Ectodermal cell (in vitro differentiated cells): ENCODE measurements around the gene SPTBN1.

Experiments
- H3K27ac ChIP-seq: 2 replicates; pipeline ENCODE4 v1.7.0; 2013; ENCODE audit warnings: mild to moderate bottlenecking, low read depth, low read length; ENCODE audit not compliant: insufficient read depth, poor library complexity, severe bottlenecking
- H3K27me3 ChIP-seq: 2 replicates; pipeline ENCODE4 v1.7.0; 2013; ENCODE audit warnings: mild to moderate bottlenecking, low read length; ENCODE audit not compliant: insufficient read depth, control insufficient read depth, poor library complexity, severe bottlenecking
- H3K36me3 ChIP-seq: one replicate; pipeline ENCODE4 v1.7.0; 2013; ENCODE audit warnings: low read length; ENCODE audit not compliant: control insufficient read depth, insufficient read depth
- H3K4me1 ChIP-seq: one replicate; pipeline ENCODE4 v1.7.0; 2013; ENCODE audit warnings: low read length; ENCODE audit not compliant: control insufficient read depth, insufficient read depth
- H3K4me3 ChIP-seq: 2 replicates; pipeline ENCODE4 v1.7.0; 2013; ENCODE audit warnings: low read depth, low read length, control low read depth; ENCODE audit not compliant: insufficient read depth
- H3K9me3 ChIP-seq: 2 replicates; pipeline ENCODE4 v1.7.0; 2013; ENCODE audit warnings: mild to moderate bottlenecking, low read length, moderate library complexity; ENCODE audit not compliant: control insufficient read depth
- WGBS, 2 experiments: methylation state at CpG; one replicate each; pipeline ENCODE4 v1.1.7; 2013; ENCODE audit warnings: missing lambda C conversion rate in 2 of 2; 5-methylcytosine and 5-hydroxymethylcytosine counted together

SPTBN1 gene

GRCh38 chr2:54675281-54675680 lies 219.2 kb downstream of the SPTBN1 start:
- Histone ChIP-seq H3K36me3 (peaks cover 3% of the 10 kb centered on the region), H3K4me3 (no peak overlapping the region), H3K27ac (no peak overlapping the region), H3K27me3 (no peaks in the 10 kb centered on the region), H3K4me1 (no peaks in the 10 kb centered on the region), H3K9me3 (no peaks in the 10 kb centered on the region)
- 91 to 92% methylated on average over 8 of the region's 8 CpGs for WGBS, 2 experiments

DNA sequence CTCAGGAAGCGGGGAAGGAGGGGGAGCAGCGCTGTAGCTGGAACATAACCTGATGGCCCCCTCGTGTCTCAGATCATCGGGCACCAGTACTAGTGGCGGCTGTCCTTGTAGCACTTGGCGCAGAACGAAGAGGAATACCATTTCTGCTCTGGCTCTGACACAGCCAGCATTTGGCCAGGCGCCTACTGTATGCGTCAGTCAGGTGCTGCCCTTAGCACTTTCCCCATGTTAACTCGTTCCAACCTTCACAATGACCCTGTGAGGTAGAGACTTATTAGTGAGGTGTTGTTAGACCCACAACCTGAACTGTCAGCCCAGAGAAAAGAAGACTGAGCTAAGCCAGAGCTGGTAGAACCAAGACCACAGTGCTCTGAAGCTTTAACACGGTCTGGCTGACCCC lies 219.6 kb downstream of the SPTBN1 start:
- Histone ChIP-seq H3K36me3 (peaks cover 1% of the 10 kb centered on the region), H3K9me3 (no peaks in the 10 kb centered on the region), H3K4me3 (no peak overlapping the region), H3K27ac (no peak overlapping the region), H3K27me3 (no peaks in the 10 kb centered on the region), H3K4me1 (no peaks in the 10 kb centered on the region)
- WGBS, 2 experiments: 91 to 95% methylated on average over 11 of the region's 11 CpGs

GRCh38 chr2:54676656-54677055 lies 220.5 kb downstream of the SPTBN1 start:
- no peak overlapping the region for H3K27ac ChIP-seq
- no peaks in the 10 kb centered on the region for H3K27me3 ChIP-seq
- H3K36me3 ChIP-seq: no peaks in the 10 kb centered on the region
- no peak overlapping the region for H3K4me3 ChIP-seq
- H3K4me1 ChIP-seq: no peaks in the 10 kb centered on the region
- WGBS, 2 experiments: 89 to 93% methylated on average over 2 of the region's 2 CpGs
- no peaks in the 10 kb centered on the region for H3K9me3 ChIP-seq

GRCh38 chr2:54677476-54678265 lies 221.5 kb downstream of the SPTBN1 start:
- H3K4me1 ChIP-seq: no peaks in the 10 kb centered on the region
- H3K27ac ChIP-seq: no peak overlapping the region
- H3K9me3 ChIP-seq: no peaks in the 10 kb centered on the region
- H3K36me3 ChIP-seq: no peaks in the 10 kb centered on the region
- no peak overlapping the region for H3K4me3 ChIP-seq
- 96% methylated on average over 6 of the region's 6 CpGs for WGBS, 2 experiments
- H3K27me3 ChIP-seq: no peaks in the 10 kb centered on the region

DNA sequence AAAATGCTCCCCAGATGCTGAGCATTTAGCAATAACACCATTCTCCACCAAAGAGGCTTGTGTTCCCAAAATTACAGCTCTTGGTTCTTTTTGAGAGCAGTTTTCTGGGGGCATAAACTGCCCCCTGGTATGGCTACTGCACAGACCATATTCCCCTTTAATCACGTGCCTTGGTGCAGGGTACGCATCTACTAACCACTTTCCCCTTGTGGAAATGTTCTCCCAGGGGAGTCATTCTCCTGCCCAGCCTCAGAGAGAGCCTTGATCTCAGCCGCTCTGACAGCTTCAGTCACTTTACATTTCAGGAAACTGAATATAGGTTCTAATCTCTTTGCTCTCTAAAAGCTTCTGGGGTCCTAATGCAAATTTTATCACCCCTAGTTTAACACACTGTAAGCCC lies 222.6 kb downstream of the SPTBN1 start:
- Histone ChIP-seq H3K27ac (no peak overlapping the region), H3K36me3 (no peaks in the 10 kb centered on the region), H3K4me1 (no peaks in the 10 kb centered on the region), H3K4me3 (no peak overlapping the region), H3K27me3 (no peaks in the 10 kb centered on the region), H3K9me3 (no peaks in the 10 kb centered on the region)
- WGBS, 2 experiments: 78 to 80% methylated on average over 3 of the region's 3 CpGs

DNA sequence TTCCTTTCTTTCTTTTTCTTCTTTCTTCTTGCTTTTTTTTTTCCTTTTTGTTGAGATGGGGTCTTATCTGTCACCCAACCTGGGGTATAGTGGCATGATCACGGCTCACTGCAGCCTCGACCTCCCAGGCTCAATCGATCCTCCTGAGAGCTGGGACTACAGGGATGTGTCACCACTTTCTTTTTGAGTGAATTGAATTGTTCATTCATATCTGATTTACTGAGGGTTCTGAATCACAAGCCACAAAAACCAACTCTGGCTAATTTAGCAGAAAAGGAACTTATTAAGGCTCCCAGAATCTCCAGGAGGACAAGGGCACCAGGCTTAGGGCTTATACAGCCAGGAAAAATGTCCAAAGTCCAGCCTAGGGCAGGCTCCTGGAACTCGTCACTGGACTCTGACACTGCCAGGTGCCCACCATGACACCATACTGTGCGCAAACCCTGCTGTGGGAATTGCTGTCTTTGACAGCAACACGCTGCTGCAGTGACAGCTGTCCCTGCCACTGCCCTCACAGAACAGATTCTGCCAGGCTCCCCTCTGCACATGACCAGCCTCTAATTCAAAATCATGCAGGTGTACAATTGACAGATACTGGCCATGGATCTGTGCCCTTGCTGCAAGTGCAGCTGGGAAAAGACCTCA lies 224.4 kb downstream of the SPTBN1 start:
- Histone ChIP-seq H3K4me3 (no peak overlapping the region), H3K36me3 (no peaks in the 10 kb centered on the region), H3K27me3 (no peaks in the 10 kb centered on the region), H3K4me1 (no peaks in the 10 kb centered on the region), H3K27ac (no peak overlapping the region), H3K9me3 (no peaks in the 10 kb centered on the region)
- 83 to 89% methylated on average over 6 of the region's 6 CpGs for WGBS, 2 experiments

DNA sequence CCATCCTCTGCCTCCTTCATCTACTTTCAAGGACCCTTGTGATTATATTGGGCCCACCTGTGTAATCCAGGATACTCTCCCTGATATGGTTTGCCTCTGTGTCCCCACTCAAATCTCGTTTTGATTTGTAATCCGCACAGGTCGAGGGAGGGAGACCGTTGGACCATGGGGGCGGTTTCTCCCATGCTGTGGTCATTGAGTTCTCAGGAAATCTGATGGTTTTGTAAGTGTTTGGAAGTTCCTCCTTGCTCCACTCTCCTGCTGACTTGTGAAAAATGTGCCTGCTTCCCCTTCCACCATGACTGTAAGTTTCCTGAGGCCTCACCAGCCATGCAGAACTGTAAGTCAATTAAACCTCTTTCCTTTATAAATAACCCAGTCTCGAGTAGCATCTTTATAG lies 225.3 kb downstream of the SPTBN1 start:
- no peaks in the 10 kb centered on the region for H3K36me3 ChIP-seq
- WGBS, 2 experiments: 94 to 95% methylated on average over 6 of the region's 6 CpGs
- H3K9me3 ChIP-seq: no peaks in the 10 kb centered on the region
- no peaks in the 10 kb centered on the region for H3K27me3 ChIP-seq
- no peak overlapping the region for H3K4me3 ChIP-seq
- no peaks in the 10 kb centered on the region for H3K4me1 ChIP-seq
- H3K27ac ChIP-seq: no peak overlapping the region

GRCh38 chr2:54683596-54683995 lies 227.5 kb downstream of the SPTBN1 start:
- 94% methylated on average over 2 of the region's 2 CpGs; no CpG with 5 or more reads in 1 of the 2 experiments for WGBS, 2 experiments

DNA sequence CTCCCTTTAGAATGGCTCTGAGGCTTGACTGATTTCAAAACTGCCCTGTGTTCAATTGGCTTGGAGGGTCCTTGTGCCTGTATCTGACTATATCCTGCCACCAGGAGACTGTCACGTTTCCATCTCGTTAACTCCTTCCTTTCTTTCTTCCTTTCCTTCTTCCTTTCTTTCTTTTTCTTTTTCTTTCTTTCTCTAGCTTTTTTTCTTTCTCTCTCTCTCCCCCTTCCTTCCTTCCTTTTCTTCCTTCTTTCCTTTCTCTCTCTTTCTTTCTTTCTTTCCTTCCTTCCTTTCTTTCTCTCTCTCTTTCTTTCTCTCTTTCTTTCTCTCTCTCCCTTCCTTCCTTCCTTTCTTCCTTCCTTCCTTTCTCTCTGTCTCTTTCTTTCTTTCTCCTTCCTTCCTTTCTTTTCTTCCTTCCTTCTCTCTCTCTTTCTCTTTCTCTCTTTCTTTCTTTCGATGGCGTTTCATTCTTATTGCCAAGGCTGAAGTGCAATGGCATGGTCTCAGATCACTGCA lies 229.2 kb downstream of the SPTBN1 start:
- H3K27me3 ChIP-seq: no peaks in the 10 kb centered on the region
- H3K36me3 ChIP-seq: no peaks in the 10 kb centered on the region
- H3K4me1 ChIP-seq: no peaks in the 10 kb centered on the region
- H3K9me3 ChIP-seq: no peaks in the 10 kb centered on the region
- H3K27ac ChIP-seq: no peak overlapping the region
- WGBS, 2 experiments: 83 to 85% methylated on average over 4 of the region's 4 CpGs
- H3K4me3 ChIP-seq: no peak overlapping the region

More at GRCh38 chr2:54683596-54683995, 227.5 kb downstream of the SPTBN1 start:
- Histone ChIP-seq H3K27me3 (no peaks in the 10 kb centered on the region), H3K9me3 (no peaks in the 10 kb centered on the region), H3K36me3 (no peaks in the 10 kb centered on the region), H3K4me3 (no peak overlapping the region), H3K27ac (no peak overlapping the region), H3K4me1 (no peaks in the 10 kb centered on the region)

DNA sequence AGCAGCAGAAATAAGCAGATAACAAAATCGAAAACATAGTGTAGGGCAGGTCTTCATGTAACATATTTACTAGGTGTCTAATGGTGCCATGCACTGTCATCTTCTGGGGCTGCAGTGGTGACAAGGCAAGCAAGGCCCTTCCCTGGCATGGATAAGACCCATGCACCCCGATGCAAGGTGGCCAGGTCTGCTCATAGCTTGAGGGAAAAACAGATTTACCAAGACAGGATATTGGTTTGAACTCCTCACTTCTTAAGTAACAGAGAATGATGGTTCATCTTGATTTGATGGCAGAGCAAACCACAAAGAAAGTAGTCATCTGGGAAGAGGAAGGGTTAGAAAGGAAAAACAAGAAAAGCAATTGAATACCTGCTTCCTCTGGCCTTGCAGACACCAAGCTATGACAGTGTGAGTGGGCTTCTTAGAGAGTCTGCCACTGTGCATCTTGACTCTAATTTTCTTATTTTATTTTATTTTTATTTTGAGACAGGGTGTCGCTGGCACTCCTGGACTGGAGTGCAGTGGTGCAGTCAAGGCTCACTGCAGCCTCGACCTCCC lies 231.5 kb downstream of the SPTBN1 start:
- H3K9me3 ChIP-seq: no peaks in the 10 kb centered on the region
- H3K4me3 ChIP-seq: no peak overlapping the region
- H3K4me1 ChIP-seq: no peaks in the 10 kb centered on the region
- 94 to 97% methylated on average over 4 of the region's 4 CpGs for WGBS, 2 experiments
- H3K27ac ChIP-seq: no peak overlapping the region
- no peaks in the 10 kb centered on the region for H3K36me3 ChIP-seq
- H3K27me3 ChIP-seq: no peaks in the 10 kb centered on the region
